Erythroblast (primary cell): ENCODE results near the gene GAPDHS.

Experiments
- DNase-seq, 2 experiments: peaks; one replicate each; lab custom pipeline; 2025; lab: John Stamatoyannopoulos, UW
- GATA1 ChIP-seq: IDR thresholded peaks from 2 replicates; pipeline ENCODE4 v1.6.1; 2011; ENCODE audit warnings: low read depth, mild to moderate bottlenecking, control low read depth, low read length, moderate library complexity
- POLR2A ChIP-seq: IDR thresholded peaks from 2 replicates; pipeline ENCODE4 v1.6.1; 2011; ENCODE audit warnings: mild to moderate bottlenecking, low read length

GAPDHS gene

GRCh38 chr19:35553385-35554000 lies 20.2 kb downstream of the GAPDHS start:
- TF ChIP-seq GATA1 = no peak
- no peak for TF ChIP-seq POLR2A
- no peak for DNase-seq

- no peak for DNase-seq
Measured at GRCh38 chr19:35554076-35554475, 20.8 kb downstream of the GAPDHS start.

GRCh38 chr19:35555301-35556005 lies 22.2 kb downstream of the GAPDHS start:
- TF ChIP-seq POLR2A (no peak), GATA1 (no peak)
- peak in 1 of 2 experiments; percentile 28 for DNase-seq

More at GRCh38 chr19:35554076-35554475, 20.8 kb downstream of the GAPDHS start:
- TF ChIP-seq POLR2A (no peak), GATA1 (no peak)

- no peak for DNase-seq
- no peak for TF ChIP-seq POLR2A
- TF ChIP-seq GATA1 = no peak
Measured at GRCh38 chr19:35556025-35556590, 22.9 kb downstream of the GAPDHS start.

- no peak for DNase-seq
- no peak for TF ChIP-seq GATA1
- no peak for TF ChIP-seq POLR2A
Measured at GRCh38 chr19:35556846-35557538, 23.7 kb downstream of the GAPDHS start.

GRCh38 chr19:35557539-35558399 lies 24.5 kb downstream of the GAPDHS start:
- TF ChIP-seq POLR2A (no peak), GATA1 (no peak)
- DNase-seq = peak; percentile 65 to 70

GRCh38 chr19:35558400-35559280 lies 25.4 kb downstream of the GAPDHS start:
- DNase-seq = no peak
- no peak for TF ChIP-seq POLR2A
- no peak for TF ChIP-seq GATA1

GRCh38 chr19:35559281-35559659 lies 26.0 kb downstream of the GAPDHS start:
- no peak for TF ChIP-seq GATA1
- no peak for TF ChIP-seq POLR2A
- no peak for DNase-seq

- DNase-seq = no peak
- TF ChIP-seq GATA1 (no peak), POLR2A (no peak)
Measured at GRCh38 chr19:35559781-35560180, 26.5 kb downstream of the GAPDHS start.

GRCh38 chr19:35560271-35560670 lies 27.0 kb downstream of the GAPDHS start:
- TF ChIP-seq GATA1 (no peak), POLR2A (no peak)
- no peak for DNase-seq

- no peak for TF ChIP-seq POLR2A
- no peak for TF ChIP-seq GATA1
Measured at GRCh38 chr19:35560677-35561076, 27.4 kb downstream of the GAPDHS start.

GRCh38 chr19:35561436-35561835 lies 28.2 kb downstream of the GAPDHS start:
- DNase-seq = no peak

More at GRCh38 chr19:35560677-35561076, 27.4 kb downstream of the GAPDHS start:
- DNase-seq = no peak

GRCh38 chr19:35562336-35562735 lies 29.1 kb downstream of the GAPDHS start:
- DNase-seq = no peak
- TF ChIP-seq POLR2A (no peak), GATA1 (no peak)

More at GRCh38 chr19:35561436-35561835, 28.2 kb downstream of the GAPDHS start:
- TF ChIP-seq POLR2A (no peak), GATA1 (no peak)
